ENCODE data around the gene OR1K1.
"Not testable (repeated sequence)": the region's sequence is repeated elsewhere in the genome, so short reads cannot be mapped to it uniquely, and the experiment has no call there.

OR1K1 gene

GRCh38 chr9:122827761-122828093 is 27.8 kb downstream of the OR1K1 start:
- Mint-ChIP-seq H3K27me3 (no peaks in the 10 kb centered on the region), H3K27ac (peak overlapping the region; percentile 97 to 98), H3K4me3 (peak overlapping the region; percentile 93 to 97), H3K4me1 (peaks cover 46% of the 10 kb centered on the region), H3K9me3 (no peaks in the 10 kb centered on the region)
- DNase-seq (no peak), ATAC-seq (peak; percentile 2)

DNA sequence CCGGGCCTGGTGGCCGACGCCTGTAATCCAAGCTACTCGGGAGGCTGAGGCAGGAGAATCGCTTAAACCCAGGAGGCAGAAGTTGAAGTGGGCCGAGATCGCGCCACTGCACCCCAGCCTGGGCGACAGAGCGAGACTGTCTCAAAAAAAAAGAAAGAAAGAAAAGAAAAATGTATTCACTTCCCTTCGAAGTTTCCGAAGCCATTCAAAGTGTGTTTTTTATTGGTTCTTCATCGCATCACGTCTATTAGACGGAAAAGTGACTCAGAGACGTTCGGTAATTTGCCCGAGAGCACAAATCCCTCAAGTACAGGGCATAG is 29.0 kb downstream of the OR1K1 start:
- H3K27me3 Mint-ChIP-seq, H3K9me3 Mint-ChIP-seq, ATAC-seq, DNase-seq: not testable (repeated sequence)
- H3K27ac Mint-ChIP-seq = peak overlapping the region; percentile 97 to 98
- peak overlapping the region; percentile 93 to 97 for H3K4me3 Mint-ChIP-seq
- peaks cover 42% of the 10 kb centered on the region for H3K4me1 Mint-ChIP-seq

- no peaks in the 10 kb centered on the region for H3K27me3 Mint-ChIP-seq
- H3K4me3 Mint-ChIP-seq = no peak overlapping the region
- ATAC-seq = no peak
- no peak for DNase-seq
- H3K27ac Mint-ChIP-seq = no peak overlapping the region
- H3K4me1 Mint-ChIP-seq = peaks cover 30% of the 10 kb centered on the region
- no peaks in the 10 kb centered on the region for H3K9me3 Mint-ChIP-seq
Measured at GRCh38 chr9:122832194-122832593, 32.3 kb downstream of the OR1K1 start.

DNA sequence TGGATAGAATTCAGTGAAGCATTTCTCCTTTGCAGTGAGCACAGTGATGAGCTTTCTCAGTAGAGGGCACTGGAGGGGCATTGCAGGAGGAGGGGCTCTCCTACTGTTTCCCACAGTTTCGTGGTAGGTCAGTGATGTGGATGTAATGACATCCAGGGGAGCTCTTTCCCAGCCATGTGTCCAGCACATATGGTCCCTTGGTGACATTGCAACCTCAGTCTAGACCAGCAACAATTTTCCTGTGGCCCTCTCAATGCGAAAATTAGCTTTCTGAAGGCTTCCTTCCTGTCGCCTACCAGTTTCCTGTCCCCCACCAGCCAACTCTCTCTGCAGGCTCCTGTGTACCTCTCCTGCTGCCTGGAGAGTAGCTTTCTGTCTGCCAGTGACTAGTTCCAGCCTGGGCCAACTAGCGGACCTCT is 35.4 kb downstream of the OR1K1 start:
- peak overlapping the region; percentile 92 to 95 for H3K27ac Mint-ChIP-seq
- ATAC-seq (peak; percentile 79), DNase-seq (peak; percentile 16 to 30)
- H3K9me3 Mint-ChIP-seq = no peaks in the 10 kb centered on the region
- no peaks in the 10 kb centered on the region for H3K27me3 Mint-ChIP-seq
- H3K4me1 Mint-ChIP-seq = peaks cover 24% of the 10 kb centered on the region
- peak overlapping the region; percentile 80 to 86 for H3K4me3 Mint-ChIP-seq

- no peak overlapping the region for H3K4me3 Mint-ChIP-seq
- peaks cover 20% of the 10 kb centered on the region for H3K4me1 Mint-ChIP-seq
- ATAC-seq = no peak
- no peaks in the 10 kb centered on the region for H3K27me3 Mint-ChIP-seq
- DNase-seq = no peak
- H3K27ac Mint-ChIP-seq = no peak overlapping the region
- no peaks in the 10 kb centered on the region for H3K9me3 Mint-ChIP-seq
Measured at GRCh38 chr9:122837266-122837850, 37.4 kb downstream of the OR1K1 start.

GRCh38 chr9:122838441-122838840 is 38.5 kb downstream of the OR1K1 start:
- not testable (repeated sequence) for H3K4me3 Mint-ChIP-seq, H3K27ac Mint-ChIP-seq, H3K9me3 Mint-ChIP-seq, H3K27me3 Mint-ChIP-seq, DNase-seq, ATAC-seq
- peaks cover 15% of the 10 kb centered on the region for H3K4me1 Mint-ChIP-seq

DNA sequence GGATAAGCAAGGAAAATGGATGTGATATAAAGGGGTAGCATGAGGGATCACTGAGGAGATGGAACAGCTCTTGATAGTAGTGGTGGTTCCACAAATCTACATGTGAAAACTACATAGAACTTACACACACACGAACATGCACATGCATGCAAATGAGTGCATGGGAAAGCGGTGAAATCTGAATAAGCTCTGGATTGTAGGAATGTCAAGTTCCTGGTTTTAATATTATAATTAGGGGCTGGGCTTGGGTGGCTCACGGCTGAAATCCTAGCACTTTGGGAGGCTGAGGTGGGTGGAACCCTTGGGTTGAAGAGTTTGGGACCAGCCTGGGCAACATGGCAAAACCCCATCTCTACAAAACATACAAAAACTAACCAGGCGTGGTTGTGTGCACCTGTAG is 41.6 kb downstream of the OR1K1 start:
- Mint-ChIP-seq H3K4me3 (no peak overlapping the region), H3K4me1 (peaks cover 11% of the 10 kb centered on the region), H3K27me3 (no peaks in the 10 kb centered on the region), H3K27ac (no peak overlapping the region), H3K9me3 (no peaks in the 10 kb centered on the region)
- no peak for DNase-seq
- ATAC-seq = no peak

- ATAC-seq = no peak
- Mint-ChIP-seq H3K9me3 (no peaks in the 10 kb centered on the region), H3K4me1 (peaks cover 29% of the 10 kb centered on the region), H3K27ac (no peak overlapping the region), H3K4me3 (no peak overlapping the region), H3K27me3 (no peaks in the 10 kb centered on the region)
- no peak for DNase-seq
Measured at GRCh38 chr9:122844137-122844536, 44.2 kb downstream of the OR1K1 start.

GRCh38 chr9:122845116-122845515 is 45.2 kb downstream of the OR1K1 start:
- DNase-seq = no peak
- Mint-ChIP-seq H3K27ac (no peak overlapping the region), H3K9me3 (no peaks in the 10 kb centered on the region), H3K4me1 (peaks cover 36% of the 10 kb centered on the region), H3K27me3 (no peaks in the 10 kb centered on the region), H3K4me3 (no peak overlapping the region)
- no peak for ATAC-seq

GRCh38 chr9:122846371-122846940 is 46.5 kb downstream of the OR1K1 start:
- H3K27me3 Mint-ChIP-seq = no peaks in the 10 kb centered on the region
- H3K9me3 Mint-ChIP-seq = no peaks in the 10 kb centered on the region
- peak overlapping the region; percentile 60 to 83 for H3K4me3 Mint-ChIP-seq
- H3K27ac Mint-ChIP-seq = peak overlapping the region; percentile 39 to 98
- peaks cover 36% of the 10 kb centered on the region for H3K4me1 Mint-ChIP-seq
- ATAC-seq = peak; percentile 87
- DNase-seq = peak in 1 of 2 donors; percentile 22

DNA sequence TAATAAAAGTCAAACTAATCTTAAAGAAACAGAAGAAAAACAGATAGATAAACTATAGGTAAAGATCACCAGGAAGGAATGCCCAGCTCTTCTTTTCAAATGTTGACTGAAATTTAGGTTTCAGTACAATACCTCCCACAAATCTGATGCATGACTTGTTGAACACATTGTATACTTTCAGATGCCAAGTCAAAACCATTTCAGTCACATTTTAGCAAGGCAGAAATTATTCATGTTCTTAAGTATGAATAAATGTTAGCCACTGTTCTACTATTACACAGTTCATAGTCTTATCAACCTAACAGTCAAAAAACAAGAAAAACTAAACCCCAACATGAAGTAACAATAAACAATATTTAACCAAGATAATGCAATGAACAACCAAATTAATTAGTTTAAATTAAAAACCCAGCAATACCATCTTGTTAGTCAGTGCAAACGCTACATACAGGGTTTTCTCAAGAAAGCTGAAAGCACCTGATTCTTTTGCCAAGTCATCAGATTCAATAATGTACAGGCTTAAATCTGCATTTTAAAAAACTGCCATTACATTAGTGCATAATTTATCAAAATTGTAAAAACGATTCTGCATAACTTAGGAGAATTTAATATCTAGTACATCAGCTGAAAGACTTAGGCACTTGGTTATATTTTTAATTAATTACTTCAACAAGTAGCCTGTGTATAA is 48.5 kb downstream of the OR1K1 start:
- peak; percentile 62 for ATAC-seq

More for the DNA sequence above, 48.5 kb downstream of the OR1K1 start:
- Mint-ChIP-seq H3K9me3 (no peaks in the 10 kb centered on the region), H3K4me3 (peak overlapping the region in 1 of 2 donors; percentile 40), H3K27ac (peak overlapping the region in 1 of 2 donors; percentile 14), H3K4me1 (peaks cover 36% of the 10 kb centered on the region), H3K27me3 (no peaks in the 10 kb centered on the region)
- DNase-seq = no peak

All from stimulated activated naive CD8-positive, alpha-beta T cell treated with anti-CD3 and anti-CD28 coated beads, Interleukin-15, amount 100 ng/mL, for 72 hours (primary cell).